GM21381 (cell line): ENCODE results near the gene RARA.
A peak's percentile ranks its signal among the peaks of the same experiment; 100 is the strongest.
"Not testable (repeated sequence)": the region's sequence is repeated elsewhere in the genome, so short reads cannot be mapped to it uniquely, and the experiment has no call there.

Experiments used
- ATAC-seq: cut with Tn5 transposase; IDR thresholded peaks from one replicate; pipeline ENCODE4 v1.9.1; 2021; ENCODE audit warnings: mild to moderate bottlenecking, moderate library complexity; ENCODE audit not compliant: unreplicated experiment

Gene RARA

DNA sequence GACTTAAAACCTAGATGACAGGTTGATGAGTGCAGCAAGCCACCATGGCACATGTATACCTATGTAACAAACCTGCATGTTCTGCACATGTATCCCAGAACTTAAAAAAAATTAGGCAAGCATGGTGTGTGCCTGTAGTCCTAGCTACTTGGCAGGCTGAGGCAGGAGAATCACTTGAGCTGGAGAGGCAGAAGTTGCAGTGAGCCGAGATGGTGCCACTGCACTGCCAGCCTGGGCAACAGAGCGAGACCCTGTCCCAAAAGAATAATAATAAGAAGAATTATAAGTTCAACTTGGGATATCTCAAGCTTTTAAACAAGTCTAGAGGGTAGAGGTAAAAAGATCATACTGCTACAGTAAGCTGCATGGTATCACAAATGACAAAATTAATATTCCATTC, 11.5 kb upstream of the RARA start:
- ATAC-seq: no peak

GRCh38 chr17:40298726-40299125, 10.3 kb upstream of the RARA start:
- ATAC-seq: no peak

- ATAC-seq: not testable (repeated sequence)
Measured at GRCh38 chr17:40299159-40299757, 9.7 kb upstream of the RARA start.

DNA sequence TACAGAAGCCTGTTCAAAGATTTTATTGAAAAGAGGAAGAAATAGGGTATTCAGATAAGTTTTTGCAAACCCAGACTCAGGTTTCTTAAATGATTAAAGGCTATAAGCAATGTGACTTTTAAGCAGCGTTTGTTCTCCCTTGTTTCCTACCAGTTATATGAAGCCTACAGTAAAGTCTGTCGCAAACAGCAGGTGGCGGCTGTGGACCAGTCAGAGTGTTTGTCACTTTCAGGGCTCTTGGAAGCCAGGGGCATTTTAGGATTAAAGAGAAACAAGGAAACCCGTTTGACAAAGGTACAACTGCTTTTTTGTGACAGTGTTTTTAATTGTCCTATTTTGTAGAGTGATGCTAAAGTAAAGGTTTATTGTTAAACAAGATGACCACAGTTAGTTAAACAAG, 7.7 kb upstream of the RARA start:
- no peak for ATAC-seq

- ATAC-seq: no peak
Measured at GRCh38 chr17:40303009-40303657, 5.8 kb upstream of the RARA start.

- ATAC-seq: no peak
Measured at GRCh38 chr17:40303708-40304551, 5.0 kb upstream of the RARA start.

- not testable (repeated sequence) for ATAC-seq
Measured at GRCh38 chr17:40304552-40304863, 4.5 kb upstream of the RARA start.

DNA sequence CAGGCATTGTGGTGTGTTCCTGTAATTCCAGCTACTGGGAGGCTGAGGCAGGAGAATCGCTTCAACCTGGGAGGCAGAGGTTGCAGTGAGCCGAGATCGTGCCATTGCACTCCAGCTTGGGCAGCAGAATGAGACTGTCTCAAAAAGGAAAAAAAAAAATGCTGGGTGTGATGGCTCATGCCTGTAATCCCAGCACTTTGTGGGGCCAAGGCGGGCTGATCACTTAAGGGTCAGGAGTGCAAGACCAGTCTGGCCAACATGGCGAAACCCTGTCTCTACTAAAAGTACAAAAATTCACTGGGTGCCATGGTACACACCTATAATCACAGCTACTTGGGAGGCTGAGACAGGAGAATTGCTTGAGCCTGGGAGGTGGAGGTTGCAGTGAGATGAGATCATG, 4.1 kb upstream of the RARA start:
- ATAC-seq: not testable (repeated sequence)

- ATAC-seq: no peak
Measured at GRCh38 chr17:40306395-40306794, 2.6 kb upstream of the RARA start.

GRCh38 chr17:40307001-40307730, 1.8 kb upstream of the RARA start:
- ATAC-seq: no peak

- no peak for ATAC-seq
Measured at GRCh38 chr17:40307740-40308239, 1.2 kb upstream of the RARA start.

DNA sequence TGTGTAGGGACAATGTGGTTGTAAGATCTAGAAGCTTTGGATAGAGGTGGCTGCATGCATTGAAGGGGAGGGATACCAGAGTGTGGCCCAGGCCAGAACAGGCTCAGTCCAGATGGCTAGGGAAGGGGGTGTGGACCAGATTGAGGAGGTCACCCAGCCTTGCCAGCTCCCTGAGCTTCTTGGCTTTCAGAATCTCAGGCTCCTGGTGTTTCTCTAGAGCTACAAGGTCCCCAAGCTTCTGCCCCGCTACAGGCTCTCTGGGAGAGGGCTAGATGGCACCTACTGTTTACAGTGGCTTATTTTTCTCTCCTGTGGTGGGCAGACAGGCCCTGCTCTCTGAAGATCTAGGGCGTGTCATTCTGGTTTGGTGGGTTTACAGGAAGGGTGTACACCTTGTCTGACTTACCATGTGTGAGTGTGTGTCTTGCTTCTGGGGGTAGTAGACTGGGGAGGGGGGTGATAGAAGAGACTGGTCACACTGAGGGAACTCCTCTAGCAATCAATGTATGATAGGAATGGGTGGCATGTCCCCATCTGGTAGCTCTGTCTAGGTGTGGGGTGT, 1.1 kb downstream of the RARA start:
- no peak for ATAC-seq

DNA sequence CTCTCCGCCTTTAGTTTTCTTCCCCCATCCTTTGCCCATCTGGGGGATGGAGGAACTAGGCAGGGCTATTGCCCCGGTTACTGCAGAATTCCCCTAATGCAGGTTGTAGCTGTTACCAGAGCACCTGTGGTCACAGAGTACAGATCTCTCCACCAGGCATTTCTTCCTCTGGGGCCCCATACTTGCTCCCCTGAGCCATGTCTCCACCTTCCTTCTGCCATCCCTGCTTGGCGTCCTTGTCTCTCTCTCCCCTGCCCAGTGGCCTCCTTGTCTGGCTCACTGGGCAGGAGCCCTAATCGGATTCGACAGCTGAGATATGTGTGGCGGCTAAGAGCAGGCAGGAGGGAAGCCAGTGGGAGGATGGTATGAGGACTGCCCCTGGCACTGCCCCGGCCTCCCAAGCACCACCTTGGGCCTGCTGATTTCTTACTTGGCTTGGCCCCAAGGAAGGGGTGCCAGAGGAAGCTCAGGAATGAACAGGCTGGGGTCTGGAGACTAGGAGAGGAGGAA, 2.0 kb downstream of the RARA start:
- no peak for ATAC-seq

GRCh38 chr17:40311575-40311974, 2.6 kb downstream of the RARA start:
- ATAC-seq: no peak

DNA sequence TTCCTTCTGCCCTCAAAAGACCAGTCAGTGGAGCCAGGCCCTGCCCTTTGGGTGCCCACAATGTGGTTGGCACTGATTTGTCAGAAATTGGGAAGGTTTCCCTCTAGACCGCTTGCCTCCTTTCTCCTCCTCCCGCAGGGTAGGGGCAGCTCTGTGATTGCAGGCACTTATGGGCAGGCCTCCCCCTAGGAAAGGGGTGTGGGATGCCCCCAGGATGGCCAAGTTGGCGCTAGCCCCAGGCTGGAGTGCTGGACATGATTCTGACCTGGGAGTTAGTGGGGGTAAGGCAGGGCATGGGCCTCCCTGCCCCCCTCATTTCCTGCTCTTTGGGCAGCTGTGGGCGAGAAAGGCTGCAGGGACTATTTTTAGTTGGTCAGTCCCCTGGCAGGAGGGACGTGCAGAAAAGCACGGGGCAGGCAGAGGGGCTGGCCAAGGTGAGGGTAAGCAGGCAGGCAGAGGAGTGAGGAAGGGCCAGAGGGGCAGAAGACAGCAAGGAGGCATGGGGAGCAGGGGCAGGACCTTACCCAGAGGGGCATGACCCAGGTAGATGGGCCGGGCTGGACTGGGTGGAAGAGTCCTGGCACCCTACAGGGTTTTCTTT, 3.3 kb downstream of the RARA start:
- ATAC-seq: peak; percentile 36

GRCh38 chr17:40312893-40313667, 4.1 kb downstream of the RARA start:
- ATAC-seq: no peak

- ATAC-seq: no peak
Measured at GRCh38 chr17:40313668-40314583, 4.9 kb downstream of the RARA start.

- no peak for ATAC-seq
Measured at GRCh38 chr17:40314584-40314956, 5.6 kb downstream of the RARA start.

DNA sequence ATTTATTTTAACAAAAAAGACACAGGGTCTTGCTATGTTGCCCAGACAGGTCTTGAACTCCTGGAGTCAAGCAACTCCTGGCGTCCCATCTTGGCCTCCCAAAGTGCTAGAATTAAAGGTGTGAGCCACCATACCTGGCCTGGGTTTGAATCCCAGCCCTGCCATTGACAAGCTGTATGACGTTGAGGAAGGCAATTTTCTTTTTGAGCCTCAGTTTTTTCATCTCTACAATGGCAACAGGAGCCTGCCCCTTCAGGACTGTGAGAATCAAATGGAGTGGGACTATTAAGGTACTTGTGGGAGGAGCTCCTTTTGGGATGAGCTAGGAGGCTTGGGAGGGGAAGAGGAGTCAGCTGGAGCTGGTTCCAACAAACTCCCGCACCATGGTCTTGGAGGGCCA, 6.2 kb downstream of the RARA start:
- no peak for ATAC-seq
